ENCODE results near the gene IL21R. TPM values are rescaled to one million over a fixed set of nuclear protein-coding genes. Genes with fewer than 3 reads are reported as not detected.

The IL21R gene
- total and polyA plus RNA-seq, 10 of the 15 experiments (the other 5 are each of a cell fraction or from before 2014, with no cell fraction given): 5.3 to 138 (median 82.5) TPM

- TF ChIP-seq KAT2A (conservative IDR thresholded peaks at IDR 0.05; ENCODE audit: control insufficient read depth, low read depth, low read length): no peak
- no peak for TF ChIP-seq RB1 (IDR thresholded peaks at IDR 0.05; ENCODE audit: borderline replicate concordance)
- no peak for TF ChIP-seq ELK1 (IDR thresholded peaks at IDR 0.05; ENCODE audit: low read depth, low read length)
- no peak for TF ChIP-seq CHD1 (IDR thresholded peaks at IDR 0.05; ENCODE audit: low read depth, low read length)
- no peak for TF ChIP-seq ZNF384 (IDR thresholded peaks at IDR 0.05; ENCODE audit: borderline replicate concordance, low read depth, low read length)
- TF ChIP-seq RELB (IDR thresholded peaks at IDR 0.05; ENCODE audit: low read depth): no peak
- TF ChIP-seq ETV6 (conservative IDR thresholded peaks at IDR 0.05 in 1 of 2, IDR thresholded peaks at IDR 0.05 in 1 of 2; ENCODE audit: borderline replicate concordance in 1 of 2, low read depth in 1 of 2): no peak
Observed at GRCh38 chr16:27433636-27434035, 31.7 kb downstream of the IL21R start (continued).
